ENCODE data around the gene NSD1. TPM values are rescaled to one million over a fixed set of nuclear protein-coding genes. Genes with fewer than 3 reads are reported as not detected.
A peak's percentile ranks its signal among the peaks of the same experiment; 100 is the strongest.

NSD1 gene
- total and polyA plus RNA-seq, 2 of the 4 experiments (the other 2 are of a cell fraction) = 7.7 to 31.0 TPM

- Histone ChIP-seq H3K9me3 (ENCODE audit: control insufficient read depth, insufficient read depth, low read length) (no peaks in the 10 kb centered on the region), H2AK9ac (replicated peaks; ENCODE audit: low read depth, low read length, poor library complexity) (no peak overlapping the region), H3K23ac (ENCODE audit: low read depth, low read length) (no peak overlapping the region), H2BK5ac (ENCODE audit: low read depth, low read length, poor library complexity, severe bottlenecking) (no peak overlapping the region), H4K5ac (ENCODE audit: low read depth, low read length) (no peak overlapping the region), H3K36me3 (ENCODE audit: control insufficient read depth, insufficient read depth, low read length) (peaks cover 36% of the 10 kb centered on the region), H3K4me1 (ENCODE audit: control insufficient read depth, insufficient read depth, low read length) (no peaks in the 10 kb centered on the region), H2BK120ac (ENCODE audit: low read depth, low read length) (no peak overlapping the region), H3K79me1 (ENCODE audit: low read depth in 1 of 2, low read length in 2 of 2) (peaks cover 6 to 15% of the 10 kb centered on the region in 2 experiments), H4K8ac (ENCODE audit: low read depth in 2 of 2, low read length in 2 of 2) (no peak overlapping the region), H3K4me2 (ENCODE audit: low read depth, low read length) (no peak overlapping the region), H3K56ac (ENCODE audit: extremely low read depth, insufficient read depth, low read length) (no peak overlapping the region), H2AFZ (replicated peaks; ENCODE audit: low read length, poor library complexity) (no peak overlapping the region), H4K91ac (ENCODE audit: insufficient read depth, low read depth, low read length) (no peak overlapping the region), H3K4ac (ENCODE audit: low read depth, low read length) (no peak overlapping the region), H2AK5ac (ENCODE audit: low read depth, low read length) (no peak overlapping the region), H2BK20ac (ENCODE audit: low read depth, low read length) (no peak overlapping the region), H3K4me3 (ENCODE audit: insufficient read depth, low read depth, low read length) (no peak overlapping the region), H3K27ac (ENCODE audit: insufficient read depth, low read length) (no peak overlapping the region), H3K18ac (ENCODE audit: low read depth, low read length) (no peak overlapping the region), H3K27me3 (ENCODE audit: control insufficient read depth, insufficient read depth, low read length) (no peaks in the 10 kb centered on the region), H4K20me1 (ENCODE audit: insufficient read depth, low read length) (no peaks in the 10 kb centered on the region; the same call in 1 of the 2 replicates), H3K9ac (ENCODE audit: low read depth, low read length) (no peak overlapping the region), H2BK15ac (ENCODE audit: low read depth, low read length) (no peak overlapping the region), H3K9me1 (ENCODE audit: insufficient read depth, low read length) (peaks cover 6% of the 10 kb centered on the region; the same call in 1 of the 2 replicates), H3K14ac (replicated peaks; ENCODE audit: low read depth, low read length) (no peak overlapping the region)
- no peak for ATAC-seq (ENCODE audit: low read depth)
- TF ChIP-seq RFX5 (IDR thresholded peaks at IDR 0.05; ENCODE audit: low read depth, low read length) (no peak), CEBPB (IDR thresholded peaks at IDR 0.05; ENCODE audit: low read depth, low read length) (peak; percentile 46; the same call in 1 of the 2 replicates)
- in situ Hi-C loops (cut with MboI; ENCODE audit: low sequenced_read_pairs) = no loop called here
- WGBS, 2 experiments (ENCODE audit: extremely low coverage in 2 of 2, insufficient read length in 1 of 2) = no CpG with 5 or more reads among the region's 1 CpG
- no peak for DNase-seq
- no TSS peak for BruUV-seq (replicated peaks)
- intact Hi-C loops (cut with micrococcal nuclease) = no loop called here
- dilution Hi-C loops (cut with HindIII; ENCODE audit: low sequenced_read_pairs, unreplicated experiment) = no loop called here
- ChIA-PET POLR2A (ENCODE audit: unreplicated experiment) (interaction anchor here (0.6 kb wide), 1 partner anchor 236 kb away, joined by 14 read pairs; no protein-coding TSS in a partner anchor), CTCF (no interaction called here)
Measured at GRCh38 chr5:177264178-177264577, 130.6 kb downstream of the NSD1 start.

Data from IMR-90 (cell line).